H1 (cell line): Measurements from ENCODE around the gene TMBIM4. TPM values are rescaled to one million over a fixed set of nuclear protein-coding genes. Genes with fewer than 3 reads are reported as not detected.

Source experiments
- POLR2AphosphoS5 ChIP-seq: IDR thresholded peaks from 2 replicates; pipeline ENCODE4 v1.6.1; 2011; ENCODE audit warnings: low read depth, low read length
- RBBP5 ChIP-seq: IDR thresholded peaks from 2 replicates; pipeline ENCODE4 v1.7.1; 2012; ENCODE audit warnings: low read depth, mild to moderate bottlenecking, inconsistent platforms, low read length, moderate library complexity, borderline replicate concordance
- polyA plus RNA-seq, 7 experiments: library from polyadenylated mRNA; depleted of rRNA in 3 of 7; stranded (reverse) in 5 of 7; unstranded in 2 of 7; fragments of >200 nt in 5 of 7; fragments of 200-250 nt in 2 of 7; gene quantifications; 1 replicate in 5 of 7; 2 replicates in 1 of 7; 4 replicates in 1 of 7; pipeline versions ENCODE4 v1.2.1 to v1.2.3, GENCODE V29; 2011 to 2013; ENCODE audit warnings: missing spikeins in 2 of 7, mixed read lengths in 2 of 7
- total RNA-seq: library from RNA; stranded (reverse); fragmentation: NEBNext Ultra II Directional; extraction: Animal tissue kit (Norgen Biotek cat#: 25700); gene quantifications from 2 replicates; pipeline ENCODE4 v1.2.1, GENCODE V29; 2021

Gene TMBIM4
- total and polyA plus RNA-seq, 2 of the 8 experiments (the other 6 are each of a cell fraction or from before 2014, with no cell fraction given), result 12.8 to 46.6 TPM

- TF ChIP-seq POLR2AphosphoS5, result no peak
- no peak for TF ChIP-seq RBBP5
Observed at GRCh38 chr12:66144791-66145754, 24.7 kb downstream of the TMBIM4 start (continued).
